Measurements from ENCODE around the gene COPS2. TPM values are rescaled to one million over a fixed set of nuclear protein-coding genes. Genes with fewer than 3 reads are reported as not detected.

COPS2 gene
- total RNA-seq, 1 experiment from 2014 or later: 88.3 TPM

- Histone ChIP-seq H3K23me2 (ENCODE audit: insufficient read length, low read depth, low read length, poor library complexity, severe bottlenecking) (no peaks in the 10 kb centered on the region), H3T11ph (ENCODE audit: low read length) (no peak overlapping the region), H4K5ac (ENCODE audit: insufficient read length, low read depth, low read length) (no peak overlapping the region), H3K9me3 (ENCODE audit: control insufficient read depth, low read depth, low read length) (no peaks in the 10 kb centered on the region), H2BK5ac (ENCODE audit: insufficient read length, low read length) (no peak overlapping the region), H3K79me1 (ENCODE audit: insufficient read depth, low read depth, low read length, poor library complexity, severe bottlenecking) (no peaks in the 10 kb centered on the region), H2BK20ac (ENCODE audit: low read depth, low read length, poor library complexity, severe bottlenecking) (no peak overlapping the region), H3K27ac (ENCODE audit: insufficient read length, low read depth, low read length) (no peak overlapping the region), H2BK12ac (ENCODE audit: insufficient read length, low read depth, low read length) (no peak overlapping the region), H2AK5ac (ENCODE audit: insufficient read length, low read length) (no peak overlapping the region), H3K4me2 (ENCODE audit: insufficient read depth, insufficient read length, low read length) (no peak overlapping the region), H2AFZ (ENCODE audit: low read length) (no peak overlapping the region), H3K27me3 (ENCODE audit: insufficient read depth, low read length) (no peaks in the 10 kb centered on the region), H3K14ac (ENCODE audit: insufficient read depth, low read length) (no peak overlapping the region), H3K4me1 (ENCODE audit: insufficient read depth, low read length) (no peaks in the 10 kb centered on the region; the same call in 1 of the 2 replicates), H4K20me1 (ENCODE audit: control insufficient read depth, insufficient read depth, insufficient read length) (no peaks in the 10 kb centered on the region), H3K18ac (ENCODE audit: insufficient read length, low read depth, low read length) (no peak overlapping the region), H3K23ac (ENCODE audit: insufficient read length, low read depth, low read length) (no peak overlapping the region), H2BK120ac (ENCODE audit: low read depth, low read length, poor library complexity, severe bottlenecking) (no peak overlapping the region), H3K9ac (ENCODE audit: extremely low read depth, insufficient read length, low read length) (no peak overlapping the region), H3K56ac (ENCODE audit: insufficient read length, low read depth, low read length) (no peak overlapping the region), H4K8ac (replicated peaks; ENCODE audit: insufficient read length, low read depth, low read length) (no peak overlapping the region), H4K91ac (ENCODE audit: insufficient read length, low read depth, low read length) (no peak overlapping the region), H3K4ac (ENCODE audit: low read depth, low read length) (no peak overlapping the region), H3K79me2 (ENCODE audit: insufficient read depth, low read length) (no peaks in the 10 kb centered on the region), H2BK15ac (ENCODE audit: low read depth, low read length) (no peak overlapping the region)
- peaks cover 0 to 2% (median 0%) of the 10 kb centered on the region in 3 experiments; a peak in 3 of 7 replicates for H3K36me3 Mint-ChIP-seq (ENCODE audit: insufficient read depth in 1 of 3, low read depth in 3 of 3)
- DNase-seq: no peak
- peaks cover 26 to 32% of the 10 kb centered on the region in 2 experiments for H3K4me1 Mint-ChIP-seq
- no peak overlapping the region for H3K4me3 Mint-ChIP-seq
- H3K27ac Mint-ChIP-seq: no peak overlapping the region
- TF ChIP-seq, protein P1, sequence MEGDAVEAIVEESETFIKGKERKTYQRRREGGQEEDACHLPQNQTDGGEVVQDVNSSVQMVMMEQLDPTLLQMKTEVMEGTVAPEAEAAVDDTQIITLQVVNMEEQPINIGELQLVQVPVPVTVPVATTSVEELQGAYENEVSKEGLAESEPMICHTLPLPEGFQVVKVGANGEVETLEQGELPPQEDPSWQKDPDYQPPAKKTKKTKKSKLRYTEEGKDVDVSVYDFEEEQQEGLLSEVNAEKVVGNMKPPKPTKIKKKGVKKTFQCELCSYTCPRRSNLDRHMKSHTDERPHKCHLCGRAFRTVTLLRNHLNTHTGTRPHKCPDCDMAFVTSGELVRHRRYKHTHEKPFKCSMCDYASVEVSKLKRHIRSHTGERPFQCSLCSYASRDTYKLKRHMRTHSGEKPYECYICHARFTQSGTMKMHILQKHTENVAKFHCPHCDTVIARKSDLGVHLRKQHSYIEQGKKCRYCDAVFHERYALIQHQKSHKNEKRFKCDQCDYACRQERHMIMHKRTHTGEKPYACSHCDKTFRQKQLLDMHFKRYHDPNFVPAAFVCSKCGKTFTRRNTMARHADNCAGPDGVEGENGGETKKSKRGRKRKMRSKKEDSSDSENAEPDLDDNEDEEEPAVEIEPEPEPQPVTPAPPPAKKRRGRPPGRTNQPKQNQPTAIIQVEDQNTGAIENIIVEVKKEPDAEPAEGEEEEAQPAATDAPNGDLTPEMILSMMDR (conservative IDR thresholded peaks at IDR 0.05): no peak
- no peaks in the 10 kb centered on the region for H3K27me3 Mint-ChIP-seq (ENCODE audit: low read depth)
- H3K9me3 Mint-ChIP-seq: no peaks in the 10 kb centered on the region; a peak in 1 of 5 replicates
- WGBS (ENCODE audit: extremely low coverage, insufficient read length, low lambda C conversion rate): no CpG with 5 or more reads among the region's 2 CpGs
Measured at GRCh38 chr15:49189631-49190030, 34.2 kb upstream of the COPS2 start.

Measured in H9 (cell line).